KBM-7 (cell line): ENCODE measurements around the gene SIGLEC7.

Source experiments
- DNase-seq: peaks from one replicate; pipeline ENCODE4 v3.0.0-alpha.2; 2015
- in situ Hi-C: fragments of 300-500 bp; cut with MboI; formaldehyde crosslinking; loops from 2 replicates; pipeline ENCODE4 v1.14.3; 2020; ENCODE audit warnings: low sequenced_read_pairs, low pct_unique_long_range_greater_than_20kb, mixed read lengths

Gene SIGLEC7

DNA sequence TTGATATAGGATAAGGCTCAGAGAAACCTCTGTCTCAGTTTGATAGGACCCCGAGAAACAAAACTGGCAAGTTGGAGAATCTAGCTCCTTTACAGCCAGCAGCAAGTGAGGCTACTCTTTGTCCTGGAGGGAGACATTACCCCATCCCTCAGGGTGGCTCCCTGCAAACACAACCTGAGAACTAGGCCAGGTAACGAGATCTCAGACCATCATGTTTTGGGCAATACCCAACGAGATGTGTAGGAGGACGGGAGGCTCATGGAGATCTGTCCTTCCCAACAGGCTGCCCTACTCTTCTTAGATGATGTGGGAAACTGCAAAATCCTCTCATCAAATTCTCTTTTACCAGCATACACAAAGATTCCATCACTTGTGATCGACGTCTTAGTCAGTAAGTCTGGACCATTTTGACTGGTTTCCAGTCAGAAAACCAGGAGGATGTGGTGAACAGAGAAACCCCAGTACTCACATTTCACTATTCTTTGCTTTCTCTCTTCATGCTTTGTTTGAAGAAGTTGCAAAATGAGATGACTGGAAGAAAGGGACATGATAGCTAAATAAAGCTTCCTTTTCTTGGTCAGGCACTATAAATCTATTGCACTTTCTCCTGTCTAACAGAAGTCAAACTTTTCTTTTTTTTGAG lies 27.9 kb upstream of the SIGLEC7 start:
- in situ Hi-C loops = no loop called here
- no peak for DNase-seq

DNA sequence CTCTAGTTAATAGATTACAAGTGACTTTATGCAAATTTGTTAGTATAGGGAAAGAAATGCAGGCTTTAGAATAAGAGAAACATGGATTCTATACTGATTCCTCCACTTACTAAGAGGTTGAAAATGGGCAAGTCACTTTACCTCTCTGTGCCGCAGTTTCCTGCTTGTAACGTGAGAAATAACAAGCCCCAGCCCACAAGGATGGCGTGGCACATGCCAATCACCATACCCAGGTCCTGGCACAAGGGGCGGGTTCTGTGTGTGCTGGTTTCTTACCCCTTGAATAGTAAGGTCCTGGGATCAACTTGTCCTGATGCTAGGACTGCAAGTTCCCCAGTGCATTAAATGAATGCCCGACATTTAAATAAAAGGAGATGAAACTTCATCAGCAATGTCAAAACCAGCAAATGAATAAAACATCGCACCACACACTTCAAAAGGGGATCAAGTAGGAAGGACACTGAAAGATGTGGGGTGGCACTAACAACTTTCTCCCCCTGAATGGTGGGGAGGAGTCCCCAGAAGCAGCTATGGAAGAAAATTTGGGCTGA lies 25.3 kb upstream of the SIGLEC7 start:
- in situ Hi-C loops = no loop called here

DNA sequence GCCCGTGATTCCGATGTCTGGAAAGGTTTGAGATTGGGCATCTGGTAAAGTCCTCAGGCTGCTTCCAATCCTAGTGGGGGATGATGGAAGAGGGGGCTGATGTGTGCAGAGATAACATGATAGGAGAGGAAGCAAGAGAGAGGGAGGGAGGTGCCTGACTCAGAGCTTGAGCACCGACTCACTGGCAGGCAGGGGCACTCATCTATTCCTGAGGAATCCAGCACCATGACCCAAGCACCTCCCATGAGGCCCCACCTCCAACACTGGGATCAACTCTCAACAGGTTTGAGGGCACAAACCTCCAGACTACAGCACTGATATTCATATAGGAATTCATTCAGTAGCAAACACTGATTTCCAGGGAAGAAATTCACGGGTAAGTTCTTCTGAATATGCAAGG lies 23.0 kb upstream of the SIGLEC7 start:
- in situ Hi-C loops = no loop called here

More for the DNA sequence above, 25.3 kb upstream of the SIGLEC7 start:
- no peak for DNase-seq

DNA sequence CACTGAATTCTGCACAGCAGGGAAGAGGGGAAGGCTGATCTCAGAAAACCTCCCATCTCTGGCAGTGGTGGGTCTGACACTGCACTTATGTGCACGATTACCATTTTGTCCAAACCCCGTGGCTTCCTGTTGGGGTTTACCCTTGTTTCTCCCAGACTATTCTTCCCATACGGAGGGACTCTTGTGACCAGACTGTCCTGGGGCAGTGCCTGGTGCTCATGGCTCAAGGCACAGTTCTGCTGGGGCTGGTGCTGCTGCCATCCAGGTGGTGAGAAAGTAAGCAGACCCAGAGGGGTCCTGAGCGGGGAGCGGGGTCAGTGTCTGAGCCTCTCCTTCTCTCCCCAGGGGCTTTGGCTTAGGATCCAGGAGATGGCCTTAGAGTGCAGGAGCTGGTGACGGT lies 22.5 kb upstream of the SIGLEC7 start:
- in situ Hi-C loops = no loop called here
- DNase-seq = no peak

More for the DNA sequence above, 23.0 kb upstream of the SIGLEC7 start:
- no peak for DNase-seq

DNA sequence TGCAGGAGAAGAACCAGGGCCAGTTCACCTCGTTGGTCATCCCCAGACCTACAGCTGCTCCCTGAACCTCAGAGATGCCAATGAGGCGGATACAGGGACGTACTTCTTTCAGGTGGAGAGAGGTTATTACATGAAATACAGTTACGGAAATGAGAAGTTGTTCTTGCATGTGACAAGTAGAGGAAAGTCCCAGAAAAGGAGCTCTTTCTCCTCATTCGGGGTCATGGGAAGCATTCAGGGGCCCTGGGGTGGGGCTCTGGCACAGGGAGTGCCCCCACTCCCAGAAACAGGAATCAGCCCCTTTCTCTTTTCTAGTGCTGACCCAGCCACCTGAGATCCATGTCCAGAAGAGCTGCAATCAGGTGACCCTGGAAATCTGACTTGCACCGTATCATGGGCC lies 21.9 kb upstream of the SIGLEC7 start:
- in situ Hi-C loops = no loop called here
- DNase-seq = no peak

DNA sequence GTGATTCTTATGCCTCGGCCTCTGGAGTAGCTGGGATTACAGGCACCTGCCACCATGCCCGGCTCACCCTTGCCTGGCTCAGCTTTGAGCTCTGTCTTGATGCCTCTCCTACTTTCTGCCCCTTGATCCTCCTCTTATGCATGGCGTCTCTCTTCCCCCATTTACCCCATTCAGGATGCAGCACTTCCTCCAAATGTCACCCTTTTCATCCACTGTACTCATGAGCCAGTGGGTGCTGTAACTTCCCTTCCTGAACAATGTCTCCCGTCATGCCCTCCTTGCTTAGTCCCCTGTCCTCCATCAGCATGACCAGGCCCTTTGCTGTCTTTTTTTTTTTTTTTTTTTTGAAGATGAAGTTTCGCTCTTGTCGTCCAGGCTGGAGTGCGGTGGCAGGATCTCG lies 20.8 kb upstream of the SIGLEC7 start:
- DNase-seq = no peak
- in situ Hi-C loops = no loop called here

DNA sequence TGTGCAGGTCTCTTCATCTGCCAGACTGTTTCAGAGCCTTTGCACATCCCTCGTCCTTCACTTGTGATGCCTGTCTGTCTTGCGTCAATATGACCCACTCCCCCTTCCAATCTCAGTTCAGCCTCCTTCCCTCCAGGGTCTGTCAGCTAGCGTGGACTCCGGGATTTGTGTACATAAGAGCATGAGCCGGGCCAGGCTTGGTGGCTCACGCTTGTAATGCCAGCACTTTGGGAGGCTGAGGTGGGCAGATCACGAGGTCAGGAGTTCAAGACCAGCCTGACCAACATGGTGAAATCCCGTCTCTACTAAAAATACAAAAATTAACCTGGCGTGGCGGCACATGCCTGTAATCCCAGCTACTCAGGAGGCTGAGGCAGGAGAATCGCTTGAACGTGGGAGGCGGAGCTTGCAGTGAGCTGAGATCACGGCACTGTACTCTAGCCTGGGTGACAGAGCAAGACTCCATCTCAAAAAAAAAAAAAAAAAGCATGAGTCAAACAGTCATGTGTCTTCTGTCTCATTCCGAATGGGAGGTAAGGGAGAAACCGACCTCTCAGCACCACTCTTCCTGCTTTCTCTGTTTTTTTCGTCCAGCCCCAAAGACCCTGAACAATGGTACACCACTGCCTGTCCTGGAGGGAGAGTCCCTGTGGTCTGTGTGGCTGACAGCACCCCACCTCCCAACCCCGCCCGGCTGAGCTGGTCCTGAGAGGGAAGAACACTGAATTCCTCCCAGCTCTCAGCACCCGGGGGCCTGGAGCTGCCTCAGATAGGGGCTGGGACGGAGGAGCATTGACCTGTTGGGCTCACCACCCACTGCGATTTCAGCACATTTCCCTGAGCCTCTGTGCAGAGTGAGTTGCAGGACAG lies 19.8 kb upstream of the SIGLEC7 start:
- no peak for DNase-seq
- in situ Hi-C loops = no loop called here

DNA sequence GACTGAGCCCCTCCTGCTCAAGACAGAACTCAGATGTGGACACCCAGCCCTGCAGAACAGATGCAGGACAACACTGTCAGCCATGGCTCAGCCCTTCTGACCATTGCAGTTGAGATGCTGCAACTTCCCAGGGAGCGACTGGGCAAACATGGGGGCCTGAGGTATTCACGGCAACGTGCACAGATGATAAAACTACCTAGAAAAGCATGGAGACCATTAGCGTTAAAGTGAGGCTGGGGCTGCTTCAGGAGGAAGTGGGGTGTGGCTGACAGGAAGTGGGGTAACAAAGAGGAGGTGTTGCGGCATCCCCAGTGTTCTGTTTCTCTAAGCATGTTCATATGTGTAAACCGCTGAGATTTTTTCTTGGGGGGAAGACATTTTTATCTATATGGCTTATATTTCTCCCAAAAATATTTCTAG lies 18.7 kb upstream of the SIGLEC7 start:
- DNase-seq = no peak
- in situ Hi-C loops = no loop called here

DNA sequence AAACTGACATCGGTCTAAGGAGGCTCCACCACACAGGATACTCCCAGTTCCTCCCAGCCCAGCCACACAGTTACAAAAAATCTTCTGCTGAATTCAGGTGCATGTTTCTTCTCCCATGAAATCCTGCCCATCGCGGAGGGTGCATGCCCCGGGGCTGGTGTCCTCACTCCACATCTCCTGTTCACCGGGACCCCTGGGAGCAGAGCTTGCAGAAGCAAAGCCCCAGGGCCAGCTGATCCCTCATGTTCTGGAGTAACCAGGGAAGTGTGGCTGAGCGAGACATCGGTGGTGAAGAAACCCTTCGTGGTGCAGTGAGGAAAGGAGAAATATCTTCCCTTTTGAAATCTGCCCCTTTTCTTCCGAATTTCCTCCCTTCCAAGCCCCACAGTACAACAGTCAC lies 18.3 kb upstream of the SIGLEC7 start:
- in situ Hi-C loops = no loop called here
- DNase-seq = no peak

DNA sequence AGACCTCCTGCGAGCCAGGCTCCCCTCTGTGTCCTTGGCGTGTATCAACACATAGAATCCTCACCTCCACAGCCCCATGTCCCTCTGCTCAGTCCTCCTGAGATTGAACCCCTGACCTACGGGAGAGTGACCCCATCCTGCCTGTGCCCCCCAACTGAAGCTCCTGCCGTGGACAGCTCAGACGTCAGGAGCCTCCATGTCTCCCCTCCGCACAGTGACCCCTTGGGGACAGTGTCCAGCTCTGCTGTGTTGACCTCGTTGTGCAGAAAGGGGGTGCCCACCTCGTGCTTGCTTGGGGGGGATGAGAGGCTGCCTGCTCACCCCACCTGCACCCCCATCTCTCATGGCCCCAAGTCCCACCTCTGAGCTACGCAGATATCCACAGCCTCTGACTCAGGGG lies 17.9 kb upstream of the SIGLEC7 start:
- in situ Hi-C loops = no loop called here
- no peak for DNase-seq

DNA sequence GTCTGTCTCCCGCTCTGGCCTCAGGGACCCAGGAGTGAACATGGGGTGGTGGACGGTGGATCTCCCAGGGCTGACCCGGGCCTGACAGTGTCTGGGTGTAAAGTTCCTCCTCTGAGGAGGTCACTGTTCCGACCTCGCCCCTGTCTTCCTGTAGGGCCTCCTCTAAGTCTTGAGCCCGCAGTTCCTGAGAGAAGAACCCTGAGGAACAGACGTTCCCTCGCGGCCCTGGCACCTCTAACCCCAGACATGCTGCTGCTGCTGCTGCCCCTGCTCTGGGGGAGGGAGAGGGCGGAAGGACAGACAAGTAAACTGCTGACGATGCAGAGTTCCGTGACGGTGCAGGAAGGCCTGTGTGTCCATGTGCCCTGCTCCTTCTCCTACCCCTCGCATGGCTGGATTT lies 17.4 kb upstream of the SIGLEC7 start, which contains the start of gene SIGLEC9:
Gene SIGLEC9 (plus strand): TSS at position 178 of the 400 bp plus-strand sequence. CDS start 69 bp downstream, at position 247.
- in situ Hi-C loops = no loop called here
- no peak for DNase-seq

DNA sequence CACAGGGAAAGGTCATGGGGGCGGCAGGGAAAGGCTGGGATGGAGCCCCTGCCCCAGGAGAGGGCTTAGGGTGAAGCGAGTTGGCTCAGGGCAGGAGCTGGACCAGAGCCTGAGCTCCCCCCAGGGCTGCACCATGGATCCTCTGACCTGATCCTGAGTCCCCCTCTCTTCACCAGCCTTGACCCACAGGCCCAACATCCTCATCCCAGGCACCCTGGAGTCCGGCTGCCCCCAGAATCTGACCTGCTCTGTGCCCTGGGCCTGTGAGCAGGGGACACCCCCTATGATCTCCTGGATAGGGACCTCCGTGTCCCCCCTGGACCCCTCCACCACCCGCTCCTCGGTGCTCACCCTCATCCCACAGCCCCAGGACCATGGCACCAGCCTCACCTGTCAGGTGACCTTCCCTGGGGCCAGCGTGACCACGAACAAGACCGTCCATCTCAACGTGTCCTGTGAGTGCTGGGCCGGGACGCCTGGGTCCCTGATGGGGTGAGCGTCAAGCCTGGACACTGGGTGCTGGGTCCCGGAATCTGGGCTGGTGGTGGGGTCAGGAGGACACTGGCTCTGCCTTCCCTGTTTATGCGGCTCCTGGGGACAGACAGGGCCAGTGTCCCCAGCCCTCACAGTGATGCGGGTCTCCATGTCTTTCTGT lies 16.6 kb upstream of the SIGLEC7 start:
- in situ Hi-C loops = no loop called here
- DNase-seq = no peak

DNA sequence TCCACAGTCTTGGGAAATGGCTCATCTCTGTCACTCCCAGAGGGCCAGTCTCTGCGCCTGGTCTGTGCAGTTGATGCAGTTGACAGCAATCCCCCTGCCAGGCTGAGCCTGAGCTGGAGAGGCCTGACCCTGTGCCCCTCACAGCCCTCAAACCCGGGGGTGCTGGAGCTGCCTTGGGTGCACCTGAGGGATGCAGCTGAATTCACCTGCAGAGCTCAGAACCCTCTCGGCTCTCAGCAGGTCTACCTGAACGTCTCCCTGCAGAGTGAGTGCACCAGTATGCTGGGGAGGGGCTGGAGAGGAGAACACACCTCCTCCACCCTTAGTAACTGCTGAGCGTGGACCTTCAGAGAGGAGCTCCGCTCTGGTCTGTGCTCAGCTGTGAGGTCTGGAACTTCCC lies 15.1 kb upstream of the SIGLEC7 start:
- in situ Hi-C loops = no loop called here
- no peak for DNase-seq

DNA sequence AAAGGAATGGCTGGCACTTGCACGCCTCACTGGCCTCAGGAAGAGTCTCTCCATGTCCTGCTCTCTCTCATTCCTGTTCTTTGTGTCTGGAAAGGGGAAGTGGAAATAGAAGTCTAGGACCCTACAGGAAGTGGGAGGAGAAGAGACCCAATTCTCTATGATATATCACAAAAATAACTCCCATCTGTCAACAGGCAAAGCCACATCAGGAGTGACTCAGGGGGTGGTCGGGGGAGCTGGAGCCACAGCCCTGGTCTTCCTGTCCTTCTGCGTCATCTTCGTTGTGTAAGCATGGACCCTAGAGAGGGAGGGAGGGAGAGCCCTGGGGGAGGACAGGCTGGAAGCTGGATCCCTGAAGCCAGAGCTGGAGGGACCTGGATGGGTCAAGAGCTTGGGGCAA lies 14.3 kb upstream of the SIGLEC7 start:
- DNase-seq = peak; percentile 95
- in situ Hi-C loops = no loop called here

DNA sequence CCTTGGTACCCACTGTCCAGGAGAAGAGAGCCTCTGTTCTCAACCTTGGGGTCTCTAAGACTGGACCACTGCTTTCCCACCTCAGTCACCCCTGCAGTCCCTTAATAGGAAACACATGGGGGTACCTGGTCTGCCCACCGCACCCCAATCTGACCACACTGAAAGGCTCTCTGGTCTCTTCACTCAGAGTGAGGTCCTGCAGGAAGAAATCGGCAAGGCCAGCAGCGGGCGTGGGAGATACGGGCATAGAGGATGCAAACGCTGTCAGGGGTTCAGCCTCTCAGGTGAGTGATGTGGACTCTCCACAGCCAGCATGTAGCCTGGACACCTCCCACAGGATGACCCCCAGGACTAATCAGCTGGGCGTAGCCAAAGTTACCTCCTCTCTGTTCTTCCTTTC lies 13.9 kb upstream of the SIGLEC7 start:
- no peak for DNase-seq
- in situ Hi-C loops = no loop called here

DNA sequence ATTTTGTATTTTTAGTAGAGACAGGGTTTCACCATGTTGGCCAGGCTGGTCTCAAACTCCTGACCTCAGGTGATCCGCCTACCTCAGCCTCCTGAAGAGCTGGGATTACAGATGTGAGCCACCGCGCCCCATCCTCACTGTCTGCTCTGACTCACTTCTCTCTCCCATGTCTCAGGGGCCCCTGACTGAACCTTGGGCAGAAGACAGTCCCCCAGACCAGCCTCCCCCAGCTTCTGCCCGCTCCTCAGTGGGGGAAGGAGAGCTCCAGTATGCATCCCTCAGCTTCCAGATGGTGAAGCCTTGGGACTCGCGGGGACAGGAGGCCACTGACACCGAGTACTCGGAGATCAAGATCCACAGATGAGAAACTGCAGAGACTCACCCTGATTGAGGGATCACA lies 12.4 kb upstream of the SIGLEC7 start:
- in situ Hi-C loops = no loop called here
- DNase-seq = no peak

DNA sequence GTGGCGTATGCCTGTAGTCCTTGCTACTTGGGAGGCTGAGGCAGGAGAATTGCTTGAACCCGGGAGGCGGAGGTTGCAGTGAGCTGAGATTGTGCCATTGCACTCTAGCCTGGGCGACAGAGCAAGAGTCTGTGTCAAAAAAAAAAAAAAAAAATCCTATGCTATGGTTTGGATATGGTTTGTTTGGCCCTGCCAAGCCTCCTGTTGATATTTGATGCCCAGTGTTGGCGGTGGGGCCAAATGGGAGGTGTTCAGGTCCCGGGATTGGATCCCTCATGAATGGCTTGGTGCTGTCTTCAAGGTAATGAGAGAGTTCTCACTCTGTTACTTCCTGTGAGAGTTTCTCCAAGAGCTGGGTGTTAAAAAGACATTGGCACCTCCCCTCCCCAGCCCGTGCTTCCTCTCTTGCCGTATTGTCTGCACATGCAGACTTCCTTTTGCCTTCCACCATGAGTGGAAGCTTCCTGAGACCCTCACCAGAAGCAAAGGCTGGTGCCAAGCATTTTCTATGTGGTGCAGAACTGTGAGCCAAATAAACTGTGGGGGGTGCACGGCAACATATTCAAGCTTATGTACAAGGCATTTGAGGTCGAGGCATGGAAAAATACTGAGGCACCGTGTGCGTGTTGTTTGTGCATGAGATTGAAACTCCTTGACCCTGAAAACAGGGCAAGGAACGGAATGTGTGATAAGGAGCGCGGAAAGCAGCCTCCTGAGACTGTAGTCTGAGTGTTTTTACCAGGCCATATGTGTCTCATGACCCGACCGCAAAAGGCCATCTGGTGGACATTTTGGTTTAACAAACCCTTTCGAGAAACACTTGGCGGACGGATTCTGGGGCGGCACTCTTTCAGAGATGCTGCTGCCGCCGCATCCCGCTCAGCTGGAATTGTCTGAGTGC lies 10.1 kb upstream of the SIGLEC7 start:
- in situ Hi-C loops = no loop called here
- DNase-seq = peak; percentile 71

DNA sequence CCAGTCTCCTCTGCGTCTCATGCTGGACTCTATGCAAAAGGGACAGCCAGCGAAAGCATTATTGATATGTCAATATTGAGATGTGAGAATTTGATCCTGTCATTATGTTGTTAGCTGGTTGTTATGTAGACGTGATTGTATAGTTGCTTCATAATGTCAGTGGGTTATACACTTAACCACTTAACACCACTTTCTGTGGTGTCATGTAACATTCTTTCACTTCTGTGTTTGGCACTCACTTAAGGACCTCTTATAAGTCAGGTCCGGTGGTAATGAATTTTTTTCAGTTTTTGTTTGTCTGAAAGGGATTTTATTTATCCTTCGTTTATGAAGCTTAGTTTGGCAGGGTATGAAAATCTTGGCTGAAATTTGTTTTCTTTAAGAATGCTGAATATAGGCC lies 7.1 kb upstream of the SIGLEC7 start:
- in situ Hi-C loops = no loop called here
- no peak for DNase-seq
